Endothelial cell (in vitro differentiated cells): ENCODE measurements around the gene MUC4. TPM values are rescaled to one million over a fixed set of nuclear protein-coding genes. Genes with fewer than 3 reads are reported as not detected.
"Not testable (repeated sequence)": the region's sequence is repeated elsewhere in the genome, so short reads cannot be mapped to it uniquely, and the experiment has no call there.

ENCODE experiments used
- DNase-seq: peaks from one replicate; pipeline ENCODE4 v3.0.0; 2021; ENCODE audit warnings: low spot score
- H3K27ac Mint-ChIP-seq: one replicate; pipeline ENCODE4 v1.8.0; 2021; ENCODE audit warnings: mixed read lengths, inconsistent platforms; ENCODE audit not compliant: unreplicated experiment
- H3K27me3 Mint-ChIP-seq: one replicate; pipeline ENCODE4 v1.8.0; 2021; ENCODE audit warnings: mild to moderate bottlenecking, moderate library complexity, mixed read lengths, inconsistent platforms; ENCODE audit not compliant: unreplicated experiment
- H3K36me3 Mint-ChIP-seq: one replicate; pipeline ENCODE4 v1.8.0; 2021; ENCODE audit warnings: mild to moderate bottlenecking, low read depth, mixed read lengths, inconsistent platforms; ENCODE audit not compliant: unreplicated experiment
- H3K4me1 Mint-ChIP-seq: one replicate; pipeline ENCODE4 v1.8.0; 2021; ENCODE audit warnings: mild to moderate bottlenecking, mixed read lengths, inconsistent platforms; ENCODE audit not compliant: unreplicated experiment
- H3K4me3 Mint-ChIP-seq: one replicate; pipeline ENCODE4 v1.8.0; 2021; ENCODE audit warnings: mild to moderate bottlenecking, mixed read lengths, inconsistent platforms; ENCODE audit not compliant: unreplicated experiment
- H3K9me3 Mint-ChIP-seq: one replicate; pipeline ENCODE4 v1.8.0; 2021; ENCODE audit warnings: mixed read lengths, inconsistent platforms; ENCODE audit not compliant: unreplicated experiment
- CTCF ChIP-seq: fragments of 200-600 bp; sonication (generic); IDR thresholded peaks from one replicate; pipeline ENCODE4 v1.5.0; 2021; ENCODE audit warnings: antibody characterized with exemption; ENCODE audit not compliant: unreplicated experiment
- total RNA-seq: library from RNA; stranded (reverse); fragmentation: NEBNext Ultra II Directional; extraction: Animal tissue kit (Norgen Biotek cat#: 25700); gene quantifications from one replicate; pipeline ENCODE4 v1.2.1, GENCODE V29; 2021; ENCODE audit not compliant: unreplicated experiment

Gene MUC4
- total RNA-seq, 1 donor from 2014 or later = 0.05 TPM

GRCh38 chr3:195817578-195818135, 5.9 kb upstream of the MUC4 start:
- DNase-seq = no peak
- H3K4me3 Mint-ChIP-seq = no peak overlapping the region
- H3K27me3 Mint-ChIP-seq = peaks cover 7% of the 10 kb centered on the region
- H3K9me3 Mint-ChIP-seq = no peaks in the 10 kb centered on the region
- no peak for TF ChIP-seq CTCF
- H3K4me1 Mint-ChIP-seq = no peaks in the 10 kb centered on the region
- H3K36me3 Mint-ChIP-seq = no peaks in the 10 kb centered on the region
- H3K27ac Mint-ChIP-seq = no peak overlapping the region

GRCh38 chr3:195816276-195816913, 4.7 kb upstream of the MUC4 start:
- not testable (repeated sequence) for H3K27ac Mint-ChIP-seq, H3K27me3 Mint-ChIP-seq, H3K4me1 Mint-ChIP-seq, DNase-seq, H3K36me3 Mint-ChIP-seq, H3K4me3 Mint-ChIP-seq, H3K9me3 Mint-ChIP-seq

GRCh38 chr3:195815169-195815771, 3.5 kb upstream of the MUC4 start:
- Mint-ChIP-seq H3K9me3 (no peaks in the 10 kb centered on the region), H3K4me1 (no peaks in the 10 kb centered on the region), H3K27me3 (peaks cover 7% of the 10 kb centered on the region), H3K27ac (no peak overlapping the region), H3K36me3 (no peaks in the 10 kb centered on the region), H3K4me3 (no peak overlapping the region)
- no peak for DNase-seq
- TF ChIP-seq CTCF = no peak

GRCh38 chr3:195813916-195814640, 2.3 kb upstream of the MUC4 start:
- Mint-ChIP-seq H3K27me3 (peaks cover 6% of the 10 kb centered on the region), H3K27ac (no peak overlapping the region), H3K4me3 (no peak overlapping the region), H3K4me1 (peaks cover 3% of the 10 kb centered on the region), H3K9me3 (no peaks in the 10 kb centered on the region), H3K36me3 (no peaks in the 10 kb centered on the region)
- no peak for DNase-seq
- no peak for TF ChIP-seq CTCF

- Mint-ChIP-seq H3K27ac (no peak overlapping the region), H3K4me3 (no peak overlapping the region), H3K36me3 (no peaks in the 10 kb centered on the region), H3K4me1 (peaks cover 3% of the 10 kb centered on the region), H3K9me3 (no peaks in the 10 kb centered on the region), H3K27me3 (peaks cover 6% of the 10 kb centered on the region)
- no peak for DNase-seq
- no peak for TF ChIP-seq CTCF
Measured at GRCh38 chr3:195812366-195812765, 637 bp upstream of the MUC4 start.
